Testis (tissue), 3 donors: ENCODE data around the gene EDARADD. TPM values are rescaled to one million over a fixed set of nuclear protein-coding genes. Genes with fewer than 3 reads are reported as not detected.
"Not testable (repeated sequence)": the region's sequence is repeated elsewhere in the genome, so short reads cannot be mapped to it uniquely, and the experiment has no call there.

Experiments
- DNase-seq: peaks from one replicate; pipeline ENCODE4 v3.0.0-alpha.2; 2019
- H3K27ac ChIP-seq, 2 donors: fragments of 200-600 bp; sonication (generic); one replicate each; pipeline ENCODE4 v1.5.1; 2019
- H3K27me3 ChIP-seq: fragments of 200-600 bp; sonication (generic); one replicate; pipeline ENCODE4 v1.5.1; 2019
- H3K36me3 ChIP-seq: fragments of 200-600 bp; sonication (generic); one replicate; pipeline ENCODE4 v1.5.1; 2017; ENCODE audit warnings: low read depth; ENCODE audit errors: missing control alignments
- H3K4me1 ChIP-seq: fragments of 200-600 bp; sonication (generic); one replicate; pipeline ENCODE4 v1.5.1; 2019
- H3K4me3 ChIP-seq, 2 donors: fragments of 200-600 bp; sonication (generic); one replicate each; pipeline ENCODE4 v1.5.1; 2017 to 2019
- H3K9me3 ChIP-seq: fragments of 200-600 bp; sonication (generic); one replicate; pipeline ENCODE4 v1.5.1; 2017
- CTCF ChIP-seq, 3 experiments: fragments of 450-650 bp in 2 of 3; fragments of 200-600 bp in 1 of 3; sonication (generic) in 1 of 3; IDR thresholded peaks; one replicate each; pipeline ENCODE4 v1.5.1; 2016 to 2019; ENCODE audit warnings: antibody characterized with exemption in 3 of 3, mild to moderate bottlenecking in 2 of 3, moderate library complexity in 1 of 3
- POLR2A ChIP-seq: fragments of 450-650 bp; IDR thresholded peaks from one replicate; pipeline ENCODE4 v1.6.1; 2017; ENCODE audit warnings: antibody characterized with exemption, mild to moderate bottlenecking, moderate library complexity
- WGBS, 2 donors: methylation state at CpG; one replicate each; pipeline ENCODE4 v1.1.5; 2018; 5-methylcytosine and 5-hydroxymethylcytosine counted together
- intact Hi-C: fragments of 100-400 bp; cut with DNase I; formaldehyde crosslinking; loops from one replicate; pipeline ENCODE4 v1.15.1; 2023; ENCODE audit warnings: low total_unique reads
- polyA plus RNA-seq: library from polyadenylated mRNA; stranded (reverse); fragments of 350-450 nt; fragmentation: Illumina TruSeq; extraction: RNeasy Lipid Tissue Mini Kit (QIAGEN cat#74804); gene quantifications from one replicate; pipeline ENCODE4 v1.2.3, GENCODE V29; 2014; ENCODE audit warnings: low read depth, low replicate concordance; ENCODE audit not compliant: insufficient read depth
- total RNA-seq, 2 donors: library from RNA; depleted of rRNA; stranded (reverse); fragments of >200 nt; gene quantifications; one replicate each; pipeline ENCODE4 v1.2.3, GENCODE V29; 2016

Gene EDARADD
- total and polyA plus RNA-seq, 3 donors from 2014 or later = 3.2 to 5.8 (median 3.9) TPM

GRCh38 chr1:236484310-236484971 is 90.4 kb downstream of the EDARADD start:
- 84 to 87% methylated on average over 13 to 14 of the region's 14 CpGs for WGBS, 2 donors
- Histone ChIP-seq H3K4me3 (no peak overlapping the region), H3K27me3 (no peaks in the 10 kb centered on the region), H3K36me3 (no peaks in the 10 kb centered on the region), H3K4me1 (no peaks in the 10 kb centered on the region), H3K9me3 (no peaks in the 10 kb centered on the region), H3K27ac (no peak overlapping the region)
- DNase-seq = no peak
- intact Hi-C loops = no loop called here
- TF ChIP-seq POLR2A = no peak
- no peak for TF ChIP-seq CTCF (IDR thresholded peaks at IDR 0.05)

- Histone ChIP-seq H3K9me3 (no peaks in the 10 kb centered on the region), H3K4me1 (peaks cover 2% of the 10 kb centered on the region), H3K36me3 (no peaks in the 10 kb centered on the region), H3K27ac (no peak overlapping the region), H3K27me3 (no peaks in the 10 kb centered on the region), H3K4me3 (no peak overlapping the region)
- WGBS, 2 donors = 69 to 71% methylated on average over 4 of the region's 4 CpGs
- no peak for TF ChIP-seq POLR2A
- TF ChIP-seq CTCF (IDR thresholded peaks at IDR 0.05) = no peak
- intact Hi-C loops = no loop called here
- no peak for DNase-seq
Measured at GRCh38 chr1:236486356-236487002, 92.4 kb downstream of the EDARADD start.

- 87 to 95% methylated on average over 3 of the region's 3 CpGs for WGBS, 2 donors
Measured at GRCh38 chr1:236489161-236489560, 95.1 kb downstream of the EDARADD start.

GRCh38 chr1:236489710-236490377 is 95.8 kb downstream of the EDARADD start:
- 30 to 33% methylated on average over 11 of the region's 11 CpGs for WGBS, 2 donors
- intact Hi-C loops = loop anchor here (5.0 kb wide), 1 partner anchor 383 kb away; no protein-coding TSS in a partner anchor
- H3K4me1 ChIP-seq = peaks cover 13% of the 10 kb centered on the region
- no peaks in the 10 kb centered on the region for H3K27me3 ChIP-seq
- no peak overlapping the region for H3K27ac ChIP-seq
- H3K36me3 ChIP-seq = no peaks in the 10 kb centered on the region
- H3K4me3 ChIP-seq = no peak overlapping the region
- TF ChIP-seq POLR2A (no peak), CTCF (IDR thresholded peaks at IDR 0.05) (peak; percentile 59 to 82 (median 75))
- H3K9me3 ChIP-seq = no peaks in the 10 kb centered on the region
- peak; percentile 49 for DNase-seq

More at GRCh38 chr1:236489161-236489560, 95.1 kb downstream of the EDARADD start:
- H3K27ac ChIP-seq, intact Hi-C loops, H3K27me3 ChIP-seq, H3K4me3 ChIP-seq, H3K36me3 ChIP-seq, DNase-seq, H3K9me3 ChIP-seq, H3K4me1 ChIP-seq: not testable (repeated sequence)

GRCh38 chr1:236491469-236492136 is 97.5 kb downstream of the EDARADD start:
- H3K27ac ChIP-seq = no peak overlapping the region
- H3K36me3 ChIP-seq = no peaks in the 10 kb centered on the region
- no peak for DNase-seq
- H3K27me3 ChIP-seq = no peaks in the 10 kb centered on the region
- intact Hi-C loops = loop anchor here (5.0 kb wide), 1 partner anchor 384 kb away; no protein-coding TSS in a partner anchor
- WGBS, 2 donors = 73 to 76% methylated on average over 8 to 10 of the region's 10 CpGs
- no peak for TF ChIP-seq CTCF (IDR thresholded peaks at IDR 0.05)
- TF ChIP-seq POLR2A = no peak
- no peak overlapping the region for H3K4me3 ChIP-seq
- H3K9me3 ChIP-seq = no peaks in the 10 kb centered on the region
- peaks cover 18% of the 10 kb centered on the region for H3K4me1 ChIP-seq
